Type B pancreatic cell (in vitro differentiated cells): ENCODE measurements around the gene GCC1. TPM values are rescaled to one million over a fixed set of nuclear protein-coding genes. Genes with fewer than 3 reads are reported as not detected.

ENCODE experiments used
- DNase-seq: peaks from one replicate; pipeline ENCODE4 v3.0.0; 2021; ENCODE audit warnings: mixed read lengths; ENCODE audit not compliant: unreplicated experiment; ENCODE audit errors: extremely low spot score
- H3K27ac Mint-ChIP-seq: 2 replicates; pipeline ENCODE4 v1.8.0; 2021; ENCODE audit warnings: mild to moderate bottlenecking, mixed read lengths
- H3K27me3 Mint-ChIP-seq: 2 replicates; pipeline ENCODE4 v1.8.0; 2021; ENCODE audit warnings: mixed read lengths
- H3K36me3 Mint-ChIP-seq: 2 replicates; pipeline ENCODE4 v1.8.0; 2021; ENCODE audit warnings: mixed read lengths
- H3K4me1 Mint-ChIP-seq: one replicate; pipeline ENCODE4 v1.8.0; 2021; ENCODE audit warnings: mixed read lengths; ENCODE audit not compliant: unreplicated experiment
- H3K4me3 Mint-ChIP-seq: 2 replicates; pipeline ENCODE4 v1.8.0; 2021; ENCODE audit warnings: mild to moderate bottlenecking, mixed read lengths
- H3K9me3 Mint-ChIP-seq: 2 replicates; pipeline ENCODE4 v1.8.0; 2021; ENCODE audit warnings: mixed read lengths
- CTCF ChIP-seq: fragments of 200-600 bp; sonication (generic); conservative IDR thresholded peaks from 2 replicates; pipeline ENCODE4 v1.5.0; 2021; ENCODE audit warnings: antibody characterized with exemption, mild to moderate bottlenecking
- long read RNA-seq: library from polyadenylated mRNA; unstranded; transcript quantifications from one replicate; pipeline ENCODE4 v2.0.0, GENCODE V29; 2020
- total RNA-seq: library from RNA; stranded (reverse); gene quantifications from 2 replicates; pipeline ENCODE4 v1.2.1, GENCODE V29; 2021; ENCODE audit warnings: low replicate concordance

GCC1 gene
- total RNA-seq, result 15.6 and 21.4 TPM in 2 replicates
- long read RNA-seq, full-length matches to known transcripts, result 32 of 39 reads
- long read RNA-seq, partial matches to known transcripts, result 0 of 39 reads
- long read RNA-seq, other reads (novel, unspliced or antisense), result 7 of 39 reads

GRCh38 chr7:127585044-127585953, at the start of gene GCC1:
TSS of gene GCC1 (minus strand) at chr7:127585596. CDS start at chr7:127585182, 414 bp downstream.
- DNase-seq, result peak; percentile 97
- TF ChIP-seq CTCF, result no peak
- no peaks in the 10 kb centered on the region for H3K9me3 Mint-ChIP-seq
- H3K27ac Mint-ChIP-seq, result peak within 1 kb of the TSS; percentile 88
- peaks cover 32% of the 10 kb centered on the region for H3K4me1 Mint-ChIP-seq
- no peaks in the 10 kb centered on the region for H3K27me3 Mint-ChIP-seq
- peaks cover 11% of the 10 kb centered on the region for H3K36me3 Mint-ChIP-seq
- H3K4me3 Mint-ChIP-seq, result peak within 1 kb of the TSS; percentile 95

GRCh38 chr7:127632276-127632910, 47.0 kb upstream of the GCC1 start:
- Mint-ChIP-seq H3K36me3 (no peaks in the 10 kb centered on the region), H3K4me3 (no peak overlapping the region), H3K27me3 (peaks cover 5% of the 10 kb centered on the region), H3K4me1 (no peaks in the 10 kb centered on the region), H3K27ac (no peak overlapping the region), H3K9me3 (no peaks in the 10 kb centered on the region)
- TF ChIP-seq CTCF, result no peak
- DNase-seq, result no peak

- no peaks in the 10 kb centered on the region for H3K9me3 Mint-ChIP-seq
- H3K27me3 Mint-ChIP-seq, result peaks cover 15% of the 10 kb centered on the region
- no peak overlapping the region for H3K4me3 Mint-ChIP-seq
- no peaks in the 10 kb centered on the region for H3K36me3 Mint-ChIP-seq
- peak; percentile 57 for TF ChIP-seq CTCF
- no peak for DNase-seq
- H3K4me1 Mint-ChIP-seq, result no peaks in the 10 kb centered on the region
- H3K27ac Mint-ChIP-seq, result no peak overlapping the region
These were observed 44.0 kb upstream of the GCC1 start for GRCh38 chr7:127629268-127629854.

GRCh38 chr7:127628445-127628844, 43.0 kb upstream of the GCC1 start:
- no peak overlapping the region for H3K27ac Mint-ChIP-seq
- H3K4me1 Mint-ChIP-seq, result no peaks in the 10 kb centered on the region
- TF ChIP-seq CTCF, result no peak
- H3K27me3 Mint-ChIP-seq, result peaks cover 18% of the 10 kb centered on the region
- no peaks in the 10 kb centered on the region for H3K9me3 Mint-ChIP-seq
- no peak overlapping the region for H3K4me3 Mint-ChIP-seq
- H3K36me3 Mint-ChIP-seq, result no peaks in the 10 kb centered on the region
- no peak for DNase-seq

GRCh38 chr7:127625331-127625730, 39.9 kb upstream of the GCC1 start:
- H3K9me3 Mint-ChIP-seq, result no peaks in the 10 kb centered on the region
- no peaks in the 10 kb centered on the region for H3K36me3 Mint-ChIP-seq
- H3K27ac Mint-ChIP-seq, result no peak overlapping the region
- DNase-seq, result no peak
- peaks cover 45% of the 10 kb centered on the region for H3K27me3 Mint-ChIP-seq
- no peak for TF ChIP-seq CTCF
- H3K4me3 Mint-ChIP-seq, result no peak overlapping the region
- peaks cover 5% of the 10 kb centered on the region for H3K4me1 Mint-ChIP-seq
